Colonic mucosa (tissue), 2 donors: ENCODE measurements around the gene DHRS7B. TPM values are rescaled to one million over a fixed set of nuclear protein-coding genes. Genes with fewer than 3 reads are reported as not detected.

Experiments
- total RNA-seq, 2 donors: library from RNA; stranded (reverse); fragmentation: NEBNext Ultra II Directional in 1 of 2; extraction: Animal tissue kit (Norgen Biotek cat#: 25700) in 1 of 2; gene quantifications; one replicate each; pipeline ENCODE4 v1.2.1, GENCODE V29; 2021
- donor health status: DM: no; HTN: no; CAD: no.
- donor health status: DM: no; HTN: no; CAD: no.

The DHRS7B gene
- total RNA-seq, 2 donors from 2014 or later: 29.4 to 44.0 TPM

Other genes with a start within 250 kb of the DHRS7B start
- gene USP22, start 84.0 kb upstream of the DHRS7B start, total RNA-seq: 100 to 1,000 TPM; 174 to 190 TPM
- gene TMEM11, start 87.2 kb downstream of the DHRS7B start, total RNA-seq: 10 to 100 TPM; 28.6 to 44.8 TPM
- 1 to 10 TPM; 1.8 to 5.2 TPM for gene NATD1, start 126.4 kb downstream of the DHRS7B start, total RNA-seq
- gene MAP2K3, start 157.7 kb downstream of the DHRS7B start, total RNA-seq: 10 to 100 TPM; 64.5 to 67.1 TPM
- gene KCNJ12, start 249.4 kb downstream of the DHRS7B start, total RNA-seq: 1 to 10 TPM in 1 of 2 donors, under 1 TPM in 1; 0.82 to 2.2 TPM